Muscle of leg (tissue), 11 donors: Measurements from ENCODE around the gene FAM228A. TPM values are rescaled to one million over a fixed set of nuclear protein-coding genes. Genes with fewer than 3 reads are reported as not detected.

Source experiments
- DNase-seq: peaks from one replicate; pipeline ENCODE4 v3.0.0; 2013
- H3K27ac ChIP-seq: one replicate; pipeline ENCODE4 v1.5.1; 2013; ENCODE audit warnings: mild to moderate bottlenecking, low read length, control low read depth
- H3K27me3 ChIP-seq: one replicate; pipeline ENCODE4 v1.6.1; 2013; ENCODE audit warnings: low read length; ENCODE audit not compliant: control insufficient read depth, insufficient read depth
- H3K36me3 ChIP-seq: one replicate; pipeline ENCODE4 v1.6.1; 2013; ENCODE audit warnings: low read length; ENCODE audit not compliant: control insufficient read depth, insufficient read depth
- H3K4me1 ChIP-seq: one replicate; pipeline ENCODE4 v1.6.1; 2013; ENCODE audit warnings: low read length; ENCODE audit not compliant: control insufficient read depth, insufficient read depth
- H3K4me3 ChIP-seq: one replicate; pipeline ENCODE4 v1.5.1; 2013; ENCODE audit warnings: low read length, control low read depth
- H3K9me3 ChIP-seq: replicated peaks from 2 replicates; pipeline ENCODE4 v1.6.1; 2013; ENCODE audit warnings: low read depth, low read length; ENCODE audit not compliant: control insufficient read depth
- WGBS: methylation state at CpG from one replicate; pipeline ENCODE4 v1.1.5; 2013; ENCODE audit warnings: missing lambda C conversion rate; ENCODE audit not compliant: insufficient coverage; 5-methylcytosine and 5-hydroxymethylcytosine counted together
- polyA plus RNA-seq, 8 donors: library from polyadenylated mRNA; unstranded; fragments of 120-200 nt; gene quantifications; one replicate each; pipeline versions ENCODE4 v1.2.1 to v1.2.3, GENCODE V29; 2013; ENCODE audit warnings: inconsistent platforms in 1 of 8, low replicate concordance in 1 of 8; ENCODE audit not compliant: insufficient read length in 8 of 8, insufficient read depth in 1 of 8
- total RNA-seq: library from RNA; stranded (reverse); fragments of 120-200 nt; gene quantifications from one replicate; pipeline ENCODE4 v1.2.4, GENCODE V29; 2013

The FAM228A gene
- total and polyA plus RNA-seq, 9 donors: 0.13 to 1.0 (median 0.38) TPM; not detected in 1

GRCh38 chr2:24220554-24221291 is 45.9 kb downstream of the FAM228A start:
- Histone ChIP-seq H3K4me1 (no peaks in the 10 kb centered on the region), H3K4me3 (no peak overlapping the region), H3K36me3 (peaks cover 27% of the 10 kb centered on the region), H3K27me3 (no peaks in the 10 kb centered on the region), H3K27ac (no peak overlapping the region), H3K9me3 (no peaks in the 10 kb centered on the region)
- 83% methylated on average over 15 of the region's 20 CpGs for WGBS
- no peak for DNase-seq

DNA sequence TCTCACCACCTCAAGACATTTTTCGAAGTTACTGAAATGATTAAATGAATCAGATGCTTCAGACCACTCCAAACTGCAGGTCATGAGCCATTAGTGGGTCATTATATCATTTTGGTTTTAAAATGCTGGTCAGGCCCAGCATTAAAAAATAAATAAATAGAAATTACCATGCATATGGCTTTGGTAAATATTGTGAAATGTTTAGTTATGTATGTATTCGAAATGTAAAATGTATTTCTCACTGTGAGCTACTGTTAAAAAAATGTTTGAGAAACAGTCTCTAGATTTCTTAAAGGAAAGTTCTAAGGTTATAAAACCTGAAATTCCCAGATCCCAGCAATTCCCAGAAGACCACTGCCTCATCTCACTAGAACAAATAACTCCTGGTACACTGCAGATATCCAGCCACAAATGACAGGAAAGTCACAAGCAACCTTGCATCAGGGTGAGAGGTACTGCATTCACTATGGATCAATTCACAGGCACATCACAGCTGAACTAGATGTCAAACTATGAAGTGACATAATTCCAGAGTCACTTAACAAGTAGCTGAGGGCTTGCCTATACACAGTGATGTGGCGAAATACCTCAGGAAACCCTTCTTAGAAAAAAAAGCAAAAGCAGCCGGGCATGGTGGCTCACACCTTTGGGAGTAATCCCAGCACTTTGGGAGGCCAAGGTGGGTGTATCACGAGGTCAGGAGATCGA is 46.6 kb downstream of the FAM228A start:
- Histone ChIP-seq H3K27ac (no peak overlapping the region), H3K36me3 (peaks cover 21% of the 10 kb centered on the region), H3K4me3 (no peak overlapping the region), H3K27me3 (no peaks in the 10 kb centered on the region), H3K9me3 (no peaks in the 10 kb centered on the region), H3K4me1 (no peaks in the 10 kb centered on the region)
- DNase-seq: no peak
- 82% methylated on average over 2 of the region's 6 CpGs for WGBS

DNA sequence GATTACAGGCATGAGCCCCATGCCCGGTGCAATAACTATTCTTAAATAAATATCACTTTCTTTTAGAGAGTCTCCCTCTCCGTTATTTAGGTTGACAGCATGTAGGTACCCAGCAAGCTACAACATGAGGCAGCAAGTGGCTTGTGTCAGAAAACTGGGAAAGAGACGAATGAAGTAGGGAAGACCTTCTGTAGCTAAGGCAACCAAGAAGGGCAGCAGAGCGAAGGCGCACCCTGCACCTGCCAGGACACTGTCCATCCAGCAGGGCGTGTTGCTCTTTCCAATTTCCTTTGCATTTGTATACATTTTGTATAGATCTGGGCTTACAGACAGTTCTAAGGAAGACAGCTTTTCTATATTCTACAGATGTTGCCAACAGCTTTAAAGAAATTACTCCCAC is 48.1 kb downstream of the FAM228A start:
- H3K4me3 ChIP-seq: no peak overlapping the region
- no peak overlapping the region for H3K27ac ChIP-seq
- no peaks in the 10 kb centered on the region for H3K27me3 ChIP-seq
- H3K36me3 ChIP-seq: peaks cover 17% of the 10 kb centered on the region
- DNase-seq: no peak
- 100% methylated on average over 2 of the region's 6 CpGs for WGBS
- H3K9me3 ChIP-seq: no peaks in the 10 kb centered on the region
- H3K4me1 ChIP-seq: no peaks in the 10 kb centered on the region

DNA sequence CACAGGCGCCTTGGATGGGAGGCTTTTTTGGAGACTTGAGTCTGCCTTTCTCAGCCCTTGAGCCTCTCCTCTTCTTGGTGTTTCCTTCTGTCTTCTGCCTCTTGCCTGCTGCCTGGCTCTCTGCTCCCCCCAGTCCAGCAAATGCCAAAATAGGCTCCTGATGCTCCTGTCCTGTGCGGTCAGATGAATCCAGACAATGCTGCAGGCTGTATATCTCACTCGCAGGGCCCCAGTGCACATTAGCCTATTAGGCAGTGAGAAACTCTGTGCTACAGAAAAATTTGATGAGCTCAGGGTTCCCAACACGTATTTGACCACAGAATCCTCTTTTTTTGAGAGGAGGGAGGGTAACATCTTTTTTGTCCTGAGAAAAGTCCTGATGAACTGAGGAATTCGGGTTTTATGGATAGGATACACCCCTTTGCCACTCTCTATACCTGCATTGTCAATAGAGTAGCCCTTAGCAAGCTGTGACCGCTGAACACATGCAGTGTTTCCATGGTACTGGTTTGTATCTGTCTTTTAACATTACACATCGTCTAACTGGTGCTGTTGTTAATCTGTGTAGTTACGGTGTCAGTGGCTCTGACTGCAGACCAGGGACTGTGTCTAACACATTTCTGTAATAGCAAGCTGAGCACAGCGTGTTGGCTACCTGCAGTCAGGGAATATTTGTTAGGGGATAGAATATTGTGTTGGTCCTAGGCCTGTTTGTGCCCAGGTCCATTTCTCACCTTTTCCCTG is 50.8 kb downstream of the FAM228A start:
- no peak for DNase-seq

GRCh38 chr2:24228470-24228869 is 53.6 kb downstream of the FAM228A start:
- Histone ChIP-seq H3K9me3 (no peaks in the 10 kb centered on the region), H3K27me3 (no peaks in the 10 kb centered on the region), H3K4me3 (no peak overlapping the region), H3K36me3 (no peaks in the 10 kb centered on the region), H3K4me1 (no peaks in the 10 kb centered on the region), H3K27ac (no peak overlapping the region)
- WGBS: no CpG with 5 or more reads among the region's 1 CpG
- peak; percentile 11 for DNase-seq

More for the DNA sequence above, 50.8 kb downstream of the FAM228A start:
- Histone ChIP-seq H3K27me3 (no peaks in the 10 kb centered on the region), H3K9me3 (no peaks in the 10 kb centered on the region), H3K27ac (no peak overlapping the region), H3K36me3 (peaks cover 3% of the 10 kb centered on the region), H3K4me3 (no peak overlapping the region), H3K4me1 (no peaks in the 10 kb centered on the region)
- 96% methylated on average over 3 of the region's 9 CpGs for WGBS

- 88% methylated on average over 3 of the region's 4 CpGs for WGBS
- no peaks in the 10 kb centered on the region for H3K27me3 ChIP-seq
- H3K4me1 ChIP-seq: no peaks in the 10 kb centered on the region
- DNase-seq: no peak
- H3K27ac ChIP-seq: no peak overlapping the region
- no peaks in the 10 kb centered on the region for H3K9me3 ChIP-seq
- H3K4me3 ChIP-seq: no peak overlapping the region
- H3K36me3 ChIP-seq: no peaks in the 10 kb centered on the region
Measured at GRCh38 chr2:24231461-24231881, 56.6 kb downstream of the FAM228A start.

DNA sequence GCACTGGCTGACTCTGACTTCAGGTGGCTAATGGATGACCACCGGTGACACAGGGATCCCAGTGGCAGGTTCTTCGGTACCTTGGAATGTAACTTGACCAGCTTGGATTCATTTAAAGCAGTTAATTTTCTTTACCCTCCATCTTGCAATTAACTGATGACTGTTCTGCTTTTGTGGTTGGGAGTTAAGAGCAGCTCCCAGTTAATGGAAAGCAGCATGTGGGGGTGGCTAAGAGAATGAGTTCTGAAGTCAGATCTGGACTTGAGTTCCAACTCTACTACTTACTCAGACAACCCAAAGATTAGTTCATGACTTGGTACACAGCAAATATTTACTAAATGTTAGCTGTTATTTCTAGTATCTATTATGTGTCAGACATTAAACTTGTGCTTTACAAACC is 58.5 kb downstream of the FAM228A start:
- H3K27me3 ChIP-seq: no peaks in the 10 kb centered on the region
- no peaks in the 10 kb centered on the region for H3K4me1 ChIP-seq
- DNase-seq: no peak
- no peak overlapping the region for H3K4me3 ChIP-seq
- H3K27ac ChIP-seq: no peak overlapping the region
- WGBS: no CpG with 5 or more reads among the region's 2 CpGs
- H3K36me3 ChIP-seq: no peaks in the 10 kb centered on the region
- H3K9me3 ChIP-seq: no peaks in the 10 kb centered on the region

DNA sequence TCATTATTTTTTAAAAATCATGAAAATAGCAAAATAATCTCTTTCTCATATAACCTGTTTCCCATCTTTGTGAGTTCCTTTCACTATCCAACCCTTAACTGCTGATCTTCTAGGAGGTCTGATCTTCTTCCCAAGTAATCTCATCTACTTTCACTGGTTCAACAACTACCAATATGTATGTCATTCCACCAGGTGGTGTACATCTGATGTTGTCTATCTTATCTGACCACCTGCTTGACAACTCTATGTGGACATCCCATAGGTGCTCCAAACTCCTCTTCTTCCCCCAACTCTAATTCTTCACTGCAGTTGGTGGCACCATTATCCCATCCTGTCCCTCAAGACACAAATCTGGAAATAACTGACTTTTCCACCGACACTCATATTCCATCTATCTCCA is 62.5 kb downstream of the FAM228A start:
- Histone ChIP-seq H3K27ac (no peak overlapping the region), H3K4me3 (no peak overlapping the region), H3K27me3 (no peaks in the 10 kb centered on the region), H3K36me3 (no peaks in the 10 kb centered on the region), H3K9me3 (no peaks in the 10 kb centered on the region), H3K4me1 (no peaks in the 10 kb centered on the region)
- no peak for DNase-seq
- 100% methylated on average over 1 of the region's 1 CpG for WGBS

DNA sequence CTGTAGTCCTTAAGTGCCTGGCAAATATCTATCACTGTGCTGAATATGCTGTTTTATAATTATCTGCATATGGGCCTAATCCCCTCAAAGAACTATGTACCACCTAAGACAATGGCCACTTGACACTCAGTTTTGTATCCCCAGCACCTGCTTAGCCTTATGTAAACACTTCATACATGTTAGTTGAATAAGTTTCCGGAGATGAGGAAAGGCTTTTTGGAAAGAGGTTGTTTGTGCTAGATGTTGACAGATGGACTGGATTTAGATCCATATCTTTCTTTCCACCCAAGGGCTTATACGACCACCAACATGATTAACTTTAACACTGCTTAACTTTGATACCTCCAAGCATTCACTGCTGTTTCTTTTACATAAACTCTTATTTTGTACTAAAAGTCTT is 63.3 kb downstream of the FAM228A start:
- H3K27ac ChIP-seq: no peak overlapping the region
- no peaks in the 10 kb centered on the region for H3K36me3 ChIP-seq
- no CpG with 5 or more reads among the region's 2 CpGs for WGBS
- no peaks in the 10 kb centered on the region for H3K4me1 ChIP-seq
- H3K27me3 ChIP-seq: no peaks in the 10 kb centered on the region
- no peak overlapping the region for H3K4me3 ChIP-seq
- DNase-seq: no peak
- no peaks in the 10 kb centered on the region for H3K9me3 ChIP-seq

- no CpG with 5 or more reads among the region's 1 CpG for WGBS
- no peaks in the 10 kb centered on the region for H3K27me3 ChIP-seq
- no peak overlapping the region for H3K4me3 ChIP-seq
- no peaks in the 10 kb centered on the region for H3K4me1 ChIP-seq
- DNase-seq: no peak
- no peaks in the 10 kb centered on the region for H3K9me3 ChIP-seq
- no peak overlapping the region for H3K27ac ChIP-seq
- H3K36me3 ChIP-seq: peaks cover 2% of the 10 kb centered on the region
Measured at GRCh38 chr2:24239553-24239952, 64.7 kb downstream of the FAM228A start.
